H1 (cell line): ENCODE measurements around the gene DISC1. TPM values are rescaled to one million over a fixed set of nuclear protein-coding genes. Genes with fewer than 3 reads are reported as not detected.

ENCODE experiments used
- CTCF ChIA-PET: fragments of 300-600 bp; sonication (Branson Sonifier 250); formaldehyde crosslinking; loops from one replicate; lab custom pipeline; 2021; ENCODE audit not compliant: partially characterized antibody; lab: Charles Lee
- POLR2A ChIA-PET: fragments of 300-600 bp; sonication (Branson Sonifier 250); formaldehyde crosslinking; loops from one replicate; lab custom pipeline; 2021; ENCODE audit warnings: inconsistent platforms; ENCODE audit not compliant: partially characterized antibody; lab: Charles Lee
- DNase-seq, 2 experiments: peaks; one replicate each; pipeline versions ENCODE4 v3.0.0 to v3.0.0-alpha.2; 2010 to 2022; ENCODE audit warnings: low spot score in 2 of 2, low read depth in 1 of 2, mixed read lengths in 1 of 2
- FAIRE-seq: peaks from 2 replicates; lab custom pipeline; 2011; peaks lifted over from hg19 to GRCh38; lab: Jason Lieb, UNC
- H2AFZ ChIP-seq: 2 replicates; pipeline ENCODE4 v1.8.1; 2012; ENCODE audit warnings: low read length, inconsistent platforms
- H2AK5ac ChIP-seq: 2 replicates; pipeline ENCODE4 v1.6.1; 2013; ENCODE audit warnings: low read depth, low read length
- H2BK120ac ChIP-seq: replicated peaks from 2 replicates; pipeline ENCODE3; 2013; ENCODE audit warnings: low read depth, low read length, inconsistent platforms
- H2BK12ac ChIP-seq: 2 replicates; pipeline ENCODE4 v1.6.1; 2013; ENCODE audit warnings: low read depth, low read length
- H2BK15ac ChIP-seq: 2 replicates; pipeline ENCODE4 v1.6.1; 2013; ENCODE audit warnings: low read length
- H2BK20ac ChIP-seq: 2 replicates; pipeline ENCODE4 v1.6.1; 2013; ENCODE audit warnings: low read length
- H2BK5ac ChIP-seq: 2 replicates; pipeline ENCODE4 v1.6.1; 2013; ENCODE audit warnings: low read depth, low read length
- H3K14ac ChIP-seq: 2 replicates; pipeline ENCODE4 v1.6.1; 2013; ENCODE audit warnings: inconsistent platforms; ENCODE audit not compliant: insufficient read length
- H3K18ac ChIP-seq: 2 replicates; pipeline ENCODE4 v1.6.1; 2013; ENCODE audit warnings: low read length; ENCODE audit errors: extremely low read depth
- H3K23ac ChIP-seq: 2 replicates; pipeline ENCODE4 v1.6.1; 2013; ENCODE audit warnings: inconsistent platforms; ENCODE audit not compliant: insufficient read length
- H3K23me2 ChIP-seq: 2 replicates; pipeline ENCODE4 v1.6.1; 2013; ENCODE audit warnings: low read depth, low read length
- H3K27ac ChIP-seq: 2 replicates; pipeline ENCODE4 v1.6.1; 2011; ENCODE audit warnings: low read depth, low read length, inconsistent platforms
- H3K27me3 ChIP-seq, 4 experiments: replicated peaks in 1 of 4; 1 replicate in 1 of 4; 2 replicates in 3 of 4; pipeline versions ENCODE4 v1.6.1 to v1.8.1; 2011 to 2013; ENCODE audit warnings: low read length in 3 of 4, mild to moderate bottlenecking in 3 of 4, inconsistent platforms in 2 of 4, mixed read lengths in 2 of 4, moderate library complexity in 1 of 4; ENCODE audit not compliant: control insufficient read depth in 3 of 4, insufficient read depth in 3 of 4; ENCODE audit errors: extremely low read depth in 1 of 4
- H3K36me3 ChIP-seq, 4 experiments: 2 replicates each; pipeline versions ENCODE4 v1.6.1 to v1.8.1; 2011 to 2013; ENCODE audit warnings: mild to moderate bottlenecking in 4 of 4, low read length in 3 of 4, moderate library complexity in 2 of 4, control low read depth in 1 of 4, inconsistent platforms in 1 of 4; ENCODE audit not compliant: insufficient read depth in 4 of 4, control insufficient read depth in 2 of 4
- H3K4ac ChIP-seq: replicated peaks from 2 replicates; pipeline ENCODE3; 2013; ENCODE audit warnings: low read length, low read depth, mixed read lengths, inconsistent platforms; ENCODE audit not compliant: insufficient read length
- H3K4me1 ChIP-seq, 4 experiments: replicated peaks in 1 of 4; 1 replicate in 1 of 4; 2 replicates in 3 of 4; pipeline versions ENCODE4 v1.6.1 to v1.8.1; 2011 to 2013; ENCODE audit warnings: low read length in 3 of 4, inconsistent platforms in 2 of 4, mixed read lengths in 1 of 4; ENCODE audit not compliant: insufficient read depth in 4 of 4, control insufficient read depth in 3 of 4
- H3K4me2 ChIP-seq, 2 experiments: 2 replicates each; pipeline versions ENCODE4 v1.6.1 to v1.8.1; 2011 to 2013; ENCODE audit warnings: low read depth in 2 of 2, low read length in 2 of 2, control low read depth in 1 of 2, inconsistent platforms in 1 of 2, mild to moderate bottlenecking in 1 of 2; ENCODE audit not compliant: insufficient read depth in 1 of 2
- H3K4me3 ChIP-seq, 4 experiments: fragments of 200-600, 300-600 bp in 1 of 4; sonication (generic), shearing (Covaris generic), sonication (Bioruptor Twin) in 1 of 4; 2 replicates each; pipeline versions ENCODE4 v1.5.1 to v1.8.1; 2011 to 2016; ENCODE audit warnings: low read length in 4 of 4, low read depth in 3 of 4, control low read depth in 2 of 4, inconsistent platforms in 2 of 4, mild to moderate bottlenecking in 2 of 4, mixed read lengths in 1 of 4, moderate library complexity in 1 of 4; ENCODE audit not compliant: insufficient read depth in 2 of 4; ENCODE audit errors: extremely low read depth in 1 of 4
- H3K56ac ChIP-seq: replicated peaks from 2 replicates; pipeline ENCODE3; 2013; ENCODE audit warnings: low read depth, mild to moderate bottlenecking, mixed read lengths, low read length, inconsistent platforms; ENCODE audit not compliant: insufficient read length
- H3K79me1 ChIP-seq: 2 replicates; pipeline ENCODE4 v1.6.1; 2013; ENCODE audit warnings: low read depth, low read length, control low read depth
- H3K79me2 ChIP-seq, 2 experiments: 2 replicates each; pipeline versions ENCODE4 v1.6.1 to v1.8.1; 2012 to 2013; ENCODE audit warnings: low read length in 2 of 2, mild to moderate bottlenecking in 2 of 2, inconsistent platforms in 1 of 2; ENCODE audit not compliant: insufficient read depth in 2 of 2, control insufficient read depth in 1 of 2
- H3K9ac ChIP-seq, 4 experiments: replicated peaks in 1 of 4; 1 replicate in 1 of 4; 2 replicates in 3 of 4; pipeline versions ENCODE4 v1.6.1 to v1.8.1; 2011 to 2013; ENCODE audit warnings: low read depth in 3 of 4, low read length in 3 of 4, control low read depth in 2 of 4, mild to moderate bottlenecking in 2 of 4, moderate library complexity in 2 of 4, inconsistent platforms in 1 of 4; ENCODE audit errors: extremely low read depth in 1 of 4
- H3K9me3 ChIP-seq, 2 experiments: 2 replicates each; pipeline versions ENCODE4 v1.6.1 to v1.8.1; 2012 to 2013; ENCODE audit warnings: mild to moderate bottlenecking in 2 of 2, moderate library complexity in 2 of 2, control low read depth in 1 of 2, inconsistent platforms in 1 of 2, low read depth in 1 of 2, low read length in 1 of 2, mixed read lengths in 1 of 2; ENCODE audit not compliant: insufficient read depth in 2 of 2
- H4K20me1 ChIP-seq, 2 experiments: replicated peaks in 1 of 2; 2 replicates each; pipeline versions ENCODE3 to v1.8.1; 2011 to 2013; ENCODE audit warnings: inconsistent platforms in 2 of 2, low read length in 2 of 2, mild to moderate bottlenecking in 1 of 2; ENCODE audit not compliant: insufficient read depth in 2 of 2, control insufficient read depth in 1 of 2
- H4K5ac ChIP-seq: 2 replicates; pipeline ENCODE4 v1.6.1; 2013; ENCODE audit warnings: low read length, low read depth, mixed read lengths, inconsistent platforms; ENCODE audit not compliant: insufficient read length
- H4K8ac ChIP-seq: 2 replicates; pipeline ENCODE4 v1.8.0; 2013; ENCODE audit warnings: mild to moderate bottlenecking, moderate library complexity, low read length, inconsistent platforms; ENCODE audit not compliant: insufficient read depth; ENCODE audit errors: extremely low read depth
- H4K91ac ChIP-seq: replicated peaks from 2 replicates; pipeline ENCODE3; 2013; ENCODE audit warnings: low read length, mixed read lengths, inconsistent platforms; ENCODE audit not compliant: insufficient read length
- CREB1 ChIP-seq: IDR thresholded peaks from 2 replicates; pipeline ENCODE4 v1.6.1; 2012; ENCODE audit warnings: inconsistent platforms
- EP300 ChIP-seq, 2 experiments: IDR thresholded peaks; 1 replicate in 1 of 2; 2 replicates in 1 of 2; pipeline ENCODE4 v1.6.1; 2011 to 2012; ENCODE audit warnings: low read depth in 2 of 2, low read length in 2 of 2, mild to moderate bottlenecking in 2 of 2, borderline replicate concordance in 1 of 2, inconsistent platforms in 1 of 2, moderate library complexity in 1 of 2
- KDM4A ChIP-seq: IDR thresholded peaks from one replicate; pipeline ENCODE4 v1.7.1; 2012; ENCODE audit warnings: low read depth, mild to moderate bottlenecking, moderate library complexity, low read length, inconsistent platforms; ENCODE audit not compliant: severe bottlenecking
- TAF1 ChIP-seq: IDR thresholded peaks from 2 replicates; pipeline ENCODE4 v1.6.1; 2011; ENCODE audit warnings: mild to moderate bottlenecking, low read depth, low read length
- TCF12 ChIP-seq: IDR thresholded peaks from 2 replicates; pipeline ENCODE4 v1.6.1; 2011; ENCODE audit warnings: low read depth, mild to moderate bottlenecking, low read length
- WGBS, 2 experiments: shearing (Covaris generic) in 1 of 2; methylation state at CpG; one replicate each; pipeline versions ENCODE4 v1.1.6 to v1.1.7; 2013 to 2015; ENCODE audit warnings: low lambda C conversion rate in 2 of 2, mixed read lengths in 2 of 2, inconsistent platforms in 1 of 2, low coverage in 1 of 2, missing lambda C conversion rate in 1 of 2; ENCODE audit not compliant: insufficient replicate concordance in 2 of 2, insufficient coverage in 1 of 2, insufficient read length in 1 of 2; ENCODE audit errors: extremely low coverage in 1 of 2, missing lambda C conversion rate in 1 of 2; 5-methylcytosine and 5-hydroxymethylcytosine counted together
- polyA plus RNA-seq, 7 experiments: library from polyadenylated mRNA; depleted of rRNA in 3 of 7; stranded (reverse) in 5 of 7; unstranded in 2 of 7; fragments of >200 nt in 5 of 7; fragments of 200-250 nt in 2 of 7; gene quantifications; 1 replicate in 5 of 7; 2 replicates in 1 of 7; 4 replicates in 1 of 7; pipeline versions ENCODE4 v1.2.1 to v1.2.3, GENCODE V29; 2011 to 2013; ENCODE audit warnings: missing spikeins in 2 of 7, mixed read lengths in 2 of 7
- total RNA-seq: library from RNA; stranded (reverse); fragmentation: NEBNext Ultra II Directional; extraction: Animal tissue kit (Norgen Biotek cat#: 25700); gene quantifications from 2 replicates; pipeline ENCODE4 v1.2.1, GENCODE V29; 2021
- TF ChIP-seq, protein P1 (sequence below): IDR thresholded peaks from 2 replicates; pipeline ENCODE4 v1.6.1; 2012; ENCODE audit warnings: low read length, inconsistent platforms

Gene DISC1
- total and polyA plus RNA-seq, 2 of the 8 experiments (the other 6 are each of a cell fraction or from before 2014, with no cell fraction given), result 1.1 to 3.5 TPM

GRCh38 chr1:231724041-231724440 lies 97.5 kb downstream of the DISC1 start:
- H2AFZ ChIP-seq, result no peak overlapping the region
- H3K4me1 ChIP-seq, result peaks cover 0 to 4% (median 0%) of the 10 kb centered on the region in 4 experiments; a peak in 1 of 7 replicates
- H2BK120ac ChIP-seq, result no peak overlapping the region
- H3K56ac ChIP-seq, result no peak overlapping the region
- H3K18ac ChIP-seq, result no peak overlapping the region
- 88% methylated on average over 5 of the region's 5 CpGs; no CpG with 5 or more reads in 1 of the 2 experiments for WGBS, 2 experiments
- FAIRE-seq, result no peak
- no peaks in the 10 kb centered on the region for H3K9me3 ChIP-seq
- no peaks in the 10 kb centered on the region for H3K36me3 ChIP-seq
- DNase-seq, result no peak
- H3K14ac ChIP-seq, result no peak overlapping the region
- no peaks in the 10 kb centered on the region for H3K27me3 ChIP-seq
- no peaks in the 10 kb centered on the region for H3K79me1 ChIP-seq
- H3K4me2 ChIP-seq, result no peak overlapping the region
- H3K4me3 ChIP-seq, result no peak overlapping the region
- POLR2A ChIA-PET, result no interaction called here
- no peak overlapping the region for H3K27ac ChIP-seq
- H3K4ac ChIP-seq, result no peak overlapping the region
- H4K8ac ChIP-seq, result no peak overlapping the region
- no peaks in the 10 kb centered on the region for H4K20me1 ChIP-seq
- no peaks in the 10 kb centered on the region for H3K23me2 ChIP-seq
- H2BK12ac ChIP-seq, result no peak overlapping the region
- no peak overlapping the region for H4K5ac ChIP-seq
- CTCF ChIA-PET, result interaction anchor here (0.6 to 3.3 kb wide), 13 partner anchors 9 to 1177 kb away, joined by 3 to 17 read pairs (median 4); no protein-coding TSS in a partner anchor
- H3K23ac ChIP-seq, result no peak overlapping the region
- no peak overlapping the region for H2BK5ac ChIP-seq
- H2AK5ac ChIP-seq, result no peak overlapping the region
- H4K91ac ChIP-seq, result no peak overlapping the region
- no peak overlapping the region for H2BK15ac ChIP-seq
- H3K79me2 ChIP-seq, result no peaks in the 10 kb centered on the region
- no peak overlapping the region for H3K9ac ChIP-seq
- no peak overlapping the region for H2BK20ac ChIP-seq
- no peak for TF ChIP-seq TCF12
- TF ChIP-seq, protein P1, sequence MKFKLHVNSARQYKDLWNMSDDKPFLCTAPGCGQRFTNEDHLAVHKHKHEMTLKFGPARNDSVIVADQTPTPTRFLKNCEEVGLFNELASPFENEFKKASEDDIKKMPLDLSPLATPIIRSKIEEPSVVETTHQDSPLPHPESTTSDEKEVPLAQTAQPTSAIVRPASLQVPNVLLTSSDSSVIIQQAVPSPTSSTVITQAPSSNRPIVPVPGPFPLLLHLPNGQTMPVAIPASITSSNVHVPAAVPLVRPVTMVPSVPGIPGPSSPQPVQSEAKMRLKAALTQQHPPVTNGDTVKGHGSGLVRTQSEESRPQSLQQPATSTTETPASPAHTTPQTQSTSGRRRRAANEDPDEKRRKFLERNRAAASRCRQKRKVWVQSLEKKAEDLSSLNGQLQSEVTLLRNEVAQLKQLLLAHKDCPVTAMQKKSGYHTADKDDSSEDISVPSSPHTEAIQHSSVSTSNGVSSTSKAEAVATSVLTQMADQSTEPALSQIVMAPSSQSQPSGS, result no peak
- no peak for TF ChIP-seq KDM4A
- no peak for TF ChIP-seq CREB1
- TF ChIP-seq TAF1, result no peak
- TF ChIP-seq EP300 (IDR thresholded peaks at IDR 0.05; ENCODE audit: borderline replicate concordance in 1 of 2, low read depth in 2 of 2, low read length in 2 of 2), result no peak
